ENCODE measurements around the gene COL20A1. TPM values are rescaled to one million over a fixed set of nuclear protein-coding genes. Genes with fewer than 3 reads are reported as not detected.

Gene COL20A1
- total RNA-seq, 1 experiment from 2014 or later: not detected

DNA sequence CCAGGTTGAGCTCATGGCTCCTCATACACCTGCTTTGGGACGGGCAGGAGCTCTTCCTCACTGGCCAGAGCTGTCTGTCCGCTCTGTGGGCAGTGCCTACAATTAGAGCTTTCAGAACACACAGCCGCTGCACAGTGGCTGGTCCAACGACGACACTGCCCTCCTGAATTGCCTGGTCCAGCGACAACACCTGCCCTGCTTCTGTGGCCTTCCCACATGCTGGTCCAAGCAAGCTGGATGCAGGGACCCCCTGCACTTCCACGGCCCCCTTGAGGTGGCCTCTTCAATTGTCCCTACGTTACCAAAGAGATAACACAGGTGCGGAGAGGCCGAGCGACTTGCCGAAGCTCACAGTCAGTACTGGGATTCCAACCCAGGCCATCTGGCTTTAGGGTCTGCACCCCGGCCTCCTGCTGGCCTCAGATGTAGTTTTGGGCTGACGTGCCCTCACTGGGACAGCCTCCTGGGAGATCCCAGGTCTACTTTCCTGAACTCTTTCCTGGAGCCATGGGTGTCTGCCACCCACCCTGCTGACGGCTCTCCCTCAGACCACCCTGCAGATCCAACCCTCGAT lies 69.5 kb downstream of the COL20A1 start:
- Histone ChIP-seq H3K9me2 (replicated peaks; ENCODE audit: low read length) (no peaks in the 10 kb centered on the region), H3K4me2 (ENCODE audit: low read length) (no peak overlapping the region), H3K9me3 (ENCODE audit: low read length) (no peaks in the 10 kb centered on the region), H3K79me2 (ENCODE audit: low read length) (no peaks in the 10 kb centered on the region), H3K4me1 (ENCODE audit: insufficient read depth, low read length) (no peaks in the 10 kb centered on the region), H4K20me1 (ENCODE audit: low read length) (no peaks in the 10 kb centered on the region), H3K36me3 (ENCODE audit: low read depth, low read length) (no peaks in the 10 kb centered on the region), H3F3A (ENCODE audit: low read length, unreplicated experiment) (no peaks in the 10 kb centered on the region), H2AFZ (ENCODE audit: low read length) (no peak overlapping the region), H3K27me3 (ENCODE audit: low read length) (0 out of 2 replicates have a peak, but pooled peaks cover 4% of the 10 kb centered on the region), H3K27ac (ENCODE audit: low read length) (no peak overlapping the region), H3K9ac (ENCODE audit: low read length) (no peak overlapping the region), H3K4me3 (ENCODE audit: low read length) (no peak overlapping the region)
- intact Hi-C loops (cut with micrococcal nuclease): no loop called here
- ChIA-PET POLR2A (ENCODE audit: unreplicated experiment) (no interaction called here), CTCF (interaction anchor here (0.9 kb wide), 1 partner anchor 53 kb away, joined by 10 read pairs; no protein-coding TSS in a partner anchor)
- no TSS peak for BruUV-seq (replicated peaks)
- TF ChIP-seq EZH2 (IDR thresholded peaks at IDR 0.05; ENCODE audit: low read length, unreplicated experiment) (no peak), EZH2phosphoT487 (IDR thresholded peaks at IDR 0.05; ENCODE audit: borderline replicate concordance, low read length) (no peak)
- TF ChIP-seq, protein P1, sequence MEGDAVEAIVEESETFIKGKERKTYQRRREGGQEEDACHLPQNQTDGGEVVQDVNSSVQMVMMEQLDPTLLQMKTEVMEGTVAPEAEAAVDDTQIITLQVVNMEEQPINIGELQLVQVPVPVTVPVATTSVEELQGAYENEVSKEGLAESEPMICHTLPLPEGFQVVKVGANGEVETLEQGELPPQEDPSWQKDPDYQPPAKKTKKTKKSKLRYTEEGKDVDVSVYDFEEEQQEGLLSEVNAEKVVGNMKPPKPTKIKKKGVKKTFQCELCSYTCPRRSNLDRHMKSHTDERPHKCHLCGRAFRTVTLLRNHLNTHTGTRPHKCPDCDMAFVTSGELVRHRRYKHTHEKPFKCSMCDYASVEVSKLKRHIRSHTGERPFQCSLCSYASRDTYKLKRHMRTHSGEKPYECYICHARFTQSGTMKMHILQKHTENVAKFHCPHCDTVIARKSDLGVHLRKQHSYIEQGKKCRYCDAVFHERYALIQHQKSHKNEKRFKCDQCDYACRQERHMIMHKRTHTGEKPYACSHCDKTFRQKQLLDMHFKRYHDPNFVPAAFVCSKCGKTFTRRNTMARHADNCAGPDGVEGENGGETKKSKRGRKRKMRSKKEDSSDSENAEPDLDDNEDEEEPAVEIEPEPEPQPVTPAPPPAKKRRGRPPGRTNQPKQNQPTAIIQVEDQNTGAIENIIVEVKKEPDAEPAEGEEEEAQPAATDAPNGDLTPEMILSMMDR (conservative IDR thresholded peaks at IDR 0.05; ENCODE audit: low read depth, low read length): no peak
- no peak for ATAC-seq
- DNase-seq: no peak

DNA sequence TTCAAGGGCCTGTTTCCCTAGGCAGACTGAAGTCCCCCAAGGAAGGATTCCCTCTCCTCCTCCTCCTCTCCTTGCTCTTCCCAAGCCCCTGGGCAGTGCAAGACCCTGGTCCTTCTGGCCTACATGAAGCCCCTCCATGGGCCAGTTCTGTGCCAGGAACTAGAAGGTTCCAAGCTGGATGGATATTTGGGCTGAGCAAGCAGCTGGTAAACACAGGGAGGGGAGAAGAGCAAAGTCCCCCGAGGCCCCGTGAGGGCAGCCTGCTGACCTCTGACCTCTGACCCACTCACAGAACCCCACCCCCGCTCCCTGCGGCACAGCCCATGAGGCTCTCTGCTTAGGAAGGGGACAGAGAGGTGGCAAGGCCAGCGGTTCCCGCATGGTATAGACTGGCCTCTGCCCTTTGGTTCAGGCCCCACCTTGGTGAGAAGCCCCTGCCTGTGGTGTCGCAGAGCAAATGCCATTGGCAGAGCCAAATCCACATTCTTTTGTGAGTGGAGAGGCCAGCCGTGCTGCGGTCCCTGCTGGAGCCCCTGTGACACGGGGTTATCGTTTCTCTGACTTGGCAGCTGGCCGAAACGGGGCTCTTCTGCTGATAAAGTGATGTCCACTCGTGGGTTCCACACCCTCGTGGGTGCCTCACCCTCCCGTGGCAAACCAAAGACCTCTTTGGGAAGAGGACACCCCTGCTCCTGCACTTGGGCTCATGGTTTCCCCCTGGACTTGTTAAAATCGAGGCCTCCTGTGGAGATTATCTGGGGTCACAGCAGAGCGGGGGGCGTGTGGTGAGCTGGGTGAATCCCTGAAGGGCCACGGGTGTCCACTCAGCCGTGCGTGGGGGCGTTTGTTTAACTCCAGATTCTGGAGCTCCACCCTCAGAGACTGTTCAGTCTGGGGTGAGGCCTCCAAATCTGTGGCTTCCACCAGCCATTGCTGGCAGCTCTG lies 70.3 kb downstream of the COL20A1 start:
- Histone ChIP-seq H3F3A (ENCODE audit: low read length, unreplicated experiment) (no peaks in the 10 kb centered on the region), H3K4me1 (ENCODE audit: insufficient read depth, low read length) (no peaks in the 10 kb centered on the region), H3K9me3 (ENCODE audit: low read length) (no peaks in the 10 kb centered on the region), H3K79me2 (ENCODE audit: low read length) (no peaks in the 10 kb centered on the region), H2AFZ (ENCODE audit: low read length) (no peak overlapping the region), H3K27ac (ENCODE audit: low read length) (no peak overlapping the region), H3K4me3 (ENCODE audit: low read length) (no peak overlapping the region), H3K36me3 (ENCODE audit: low read depth, low read length) (no peaks in the 10 kb centered on the region), H3K27me3 (ENCODE audit: low read length) (0 out of 2 replicates have a peak, but pooled peaks cover 4% of the 10 kb centered on the region), H3K9ac (ENCODE audit: low read length) (no peak overlapping the region), H3K9me2 (replicated peaks; ENCODE audit: low read length) (no peaks in the 10 kb centered on the region), H4K20me1 (ENCODE audit: low read length) (no peaks in the 10 kb centered on the region), H3K4me2 (ENCODE audit: low read length) (no peak overlapping the region)
- CTCF ChIA-PET: no interaction called here
- DNase-seq (no peak), ATAC-seq (no peak)
- TF ChIP-seq, protein P1 (conservative IDR thresholded peaks at IDR 0.05; ENCODE audit: low read depth, low read length): no peak
- no peak for TF ChIP-seq EZH2 (IDR thresholded peaks at IDR 0.05; ENCODE audit: low read length, unreplicated experiment)
- no peak for TF ChIP-seq EZH2phosphoT487 (IDR thresholded peaks at IDR 0.05; ENCODE audit: borderline replicate concordance, low read length)
- POLR2A ChIA-PET (ENCODE audit: unreplicated experiment): no interaction called here
- no TSS peak for BruUV-seq (replicated peaks)
- intact Hi-C loops (cut with micrococcal nuclease): no loop called here
